Smooth muscle cell (in vitro differentiated cells): ENCODE measurements around the gene LMOD1. TPM values are rescaled to one million over a fixed set of nuclear protein-coding genes. Genes with fewer than 3 reads are reported as not detected.
A peak's percentile ranks its signal among the peaks of the same experiment; 100 is the strongest.

Source experiments
- DNase-seq: peaks from one replicate; lab custom pipeline; 2025; ENCODE audit not compliant: unreplicated experiment; lab: John Stamatoyannopoulos, UW
- H2AFZ ChIP-seq: fragments of 200-600 bp; sonication (generic); 2 replicates; pipeline ENCODE4 v1.6.0; 2016; ENCODE audit warnings: antibody characterized with exemption, low read depth, mild to moderate bottlenecking
- H3F3A ChIP-seq: fragments of 200-600 bp; sonication (generic); 2 replicates; pipeline ENCODE4 v1.6.0; 2017; ENCODE audit warnings: antibody characterized with exemption, low read depth
- H3K27ac ChIP-seq: fragments of 200-600 bp; sonication (generic); 2 replicates; pipeline ENCODE4 v1.5.1; 2016; ENCODE audit warnings: low read depth, mild to moderate bottlenecking
- H3K27me3 ChIP-seq: fragments of 200-600 bp; sonication (generic); 2 replicates; pipeline ENCODE4 v1.6.1; 2016; ENCODE audit warnings: low read depth, mild to moderate bottlenecking
- H3K36me3 ChIP-seq: fragments of 200-600 bp; sonication (generic); 2 replicates; pipeline ENCODE4 v1.5.1; 2016; ENCODE audit warnings: low read depth
- H3K4me1 ChIP-seq: fragments of 200-600 bp; sonication (generic); 2 replicates; pipeline ENCODE4 v1.5.1; 2016; ENCODE audit warnings: low read depth
- H3K4me2 ChIP-seq: fragments of 200-600 bp; sonication (generic); 2 replicates; pipeline ENCODE4 v1.6.0; 2016; ENCODE audit warnings: mild to moderate bottlenecking
- H3K4me3 ChIP-seq: fragments of 200-600 bp; sonication (generic); 2 replicates; pipeline ENCODE4 v1.5.1; 2016; ENCODE audit warnings: mild to moderate bottlenecking
- H3K79me2 ChIP-seq: fragments of 200-600 bp; sonication (generic); 2 replicates; pipeline ENCODE4 v1.6.0; 2016; ENCODE audit warnings: low read depth, mild to moderate bottlenecking
- H3K9ac ChIP-seq: fragments of 200-600 bp; sonication (generic); 2 replicates; pipeline ENCODE4 v1.6.0; 2016; ENCODE audit warnings: low read depth
- H3K9me3 ChIP-seq: fragments of 200-600 bp; sonication (generic); replicated peaks from 2 replicates; pipeline ENCODE4 v1.5.1; 2016; ENCODE audit warnings: low read depth
- H4K20me1 ChIP-seq: fragments of 200-600 bp; sonication (generic); 2 replicates; pipeline ENCODE4 v1.6.0; 2016; ENCODE audit warnings: low read depth
- CTCF ChIP-seq: fragments of 200-600 bp; sonication (generic); IDR thresholded peaks from 2 replicates; pipeline ENCODE4 v1.5.1; 2017; ENCODE audit warnings: borderline replicate concordance, mild to moderate bottlenecking, antibody characterized with exemption; ENCODE audit not compliant: insufficient read depth, poor library complexity, severe bottlenecking
- WGBS: methylation state at CpG from one replicate; pipeline ENCODE4 v1.1.7; 2016; ENCODE audit warnings: low lambda C conversion rate; 5-methylcytosine and 5-hydroxymethylcytosine counted together
- polyA plus RNA-seq: library from polyadenylated mRNA; unstranded; fragments of >200 nt; fragmentation: Nextera tagmentation; extraction: Ambion mirVana; gene quantifications from 2 replicates; pipeline ENCODE4 v1.2.1, GENCODE V29; 2016
- total RNA-seq: library from RNA; depleted of rRNA; stranded (reverse); fragments of >200 nt; gene quantifications from 2 replicates; pipeline ENCODE4 v1.2.3, GENCODE V29; 2014

The LMOD1 gene
- total and polyA plus RNA-seq, 2 experiments from 2014 or later, result 4.0 to 5.6 TPM

DNA sequence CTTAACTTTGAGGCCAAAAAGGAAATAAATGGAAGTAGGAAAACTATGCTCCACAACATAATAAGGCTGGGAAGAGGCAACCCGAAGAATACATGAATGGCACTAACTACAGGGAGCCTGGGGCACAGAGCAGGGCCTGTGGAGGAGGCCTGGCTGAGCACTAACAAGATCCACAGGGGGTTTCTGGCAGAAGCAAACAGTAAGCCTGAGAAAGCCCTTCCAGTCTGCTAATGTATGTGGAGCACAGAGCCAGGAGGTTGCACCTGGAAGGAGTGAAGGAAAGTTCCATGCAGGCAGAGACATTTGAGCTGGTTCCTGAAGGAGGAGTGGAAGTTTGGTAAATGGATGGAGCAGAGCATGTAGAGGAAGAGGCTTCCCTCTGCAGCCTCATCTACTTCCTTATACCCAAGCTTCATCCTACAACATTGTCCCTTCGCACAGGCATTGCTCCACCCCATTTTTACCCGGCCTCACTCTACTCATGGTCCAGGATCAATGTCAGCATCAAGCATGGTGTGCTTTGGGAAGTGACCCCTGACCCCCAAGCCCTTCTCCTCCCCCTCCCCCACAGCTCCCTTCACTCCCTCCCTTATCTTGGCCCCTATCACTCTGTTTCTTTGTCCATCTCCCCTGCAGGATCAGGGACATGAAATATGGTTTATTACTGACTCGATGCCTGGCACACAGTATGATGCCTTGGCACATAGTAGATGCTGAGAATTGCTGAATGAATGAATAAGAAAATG is 34.3 kb downstream of the LMOD1 start:
- no peak for TF ChIP-seq CTCF
- H3K4me1 ChIP-seq, result peaks cover 8% of the 10 kb centered on the region
- 89% methylated on average over 4 of the region's 4 CpGs for WGBS

DNA sequence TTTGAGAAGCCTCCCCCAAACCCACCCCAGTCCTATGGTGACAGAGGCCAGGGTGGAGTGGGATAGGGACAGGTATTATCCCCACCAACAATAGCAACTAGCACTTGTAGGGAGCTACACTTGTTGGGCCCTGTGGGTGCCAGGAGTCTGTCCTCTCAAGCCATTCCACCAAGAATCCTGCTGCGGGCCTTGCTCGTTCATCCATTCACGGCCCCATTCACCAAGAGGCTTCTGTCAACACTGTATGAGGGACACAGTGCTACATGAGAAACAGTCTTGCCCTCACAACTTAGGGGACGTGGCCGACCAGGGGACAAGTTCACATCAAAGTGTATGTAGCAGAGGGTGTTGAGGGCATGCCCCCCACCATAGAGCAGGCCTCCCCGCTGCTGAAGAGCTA is 38.7 kb downstream of the LMOD1 start:
- peaks cover 8% of the 10 kb centered on the region for H3K4me1 ChIP-seq
- no peaks in the 10 kb centered on the region for H4K20me1 ChIP-seq

More for the DNA sequence above, 34.3 kb downstream of the LMOD1 start:
- no peaks in the 10 kb centered on the region for H4K20me1 ChIP-seq
- H3K4me2 ChIP-seq, result no peak overlapping the region
- H3F3A ChIP-seq, result no peaks in the 10 kb centered on the region
- H3K4me3 ChIP-seq, result no peak overlapping the region
- H3K27me3 ChIP-seq, result no peaks in the 10 kb centered on the region
- H2AFZ ChIP-seq, result no peak overlapping the region
- H3K9me3 ChIP-seq, result no peaks in the 10 kb centered on the region
- no peak for DNase-seq
- no peak overlapping the region for H3K27ac ChIP-seq
- H3K9ac ChIP-seq, result no peak overlapping the region
- H3K36me3 ChIP-seq, result no peaks in the 10 kb centered on the region
- no peaks in the 10 kb centered on the region for H3K79me2 ChIP-seq

GRCh38 chr1:201906336-201906735 is 40.0 kb downstream of the LMOD1 start:
- Histone ChIP-seq H3K36me3 (no peaks in the 10 kb centered on the region), H3F3A (peaks cover 17% of the 10 kb centered on the region), H3K4me3 (no peak overlapping the region), H3K4me1 (no peaks in the 10 kb centered on the region), H3K27me3 (no peaks in the 10 kb centered on the region), H4K20me1 (no peaks in the 10 kb centered on the region), H2AFZ (no peak overlapping the region), H3K79me2 (no peaks in the 10 kb centered on the region), H3K27ac (peak overlapping the region; percentile 15), H3K4me2 (no peak overlapping the region), H3K9me3 (no peaks in the 10 kb centered on the region), H3K9ac (no peak overlapping the region)
- no peak for TF ChIP-seq CTCF
- DNase-seq, result no peak
- 97% methylated on average over 3 of the region's 3 CpGs for WGBS

More for the DNA sequence above, 38.7 kb downstream of the LMOD1 start:
- peaks cover 17% of the 10 kb centered on the region for H3F3A ChIP-seq
- no peaks in the 10 kb centered on the region for H3K9me3 ChIP-seq
- TF ChIP-seq CTCF, result no peak
- H3K36me3 ChIP-seq, result no peaks in the 10 kb centered on the region
- no peak overlapping the region for H3K9ac ChIP-seq
- DNase-seq, result no peak
- no peak overlapping the region for H3K4me3 ChIP-seq
- H3K27ac ChIP-seq, result no peak overlapping the region
- 100% methylated on average over 6 of the region's 6 CpGs for WGBS
- H3K4me2 ChIP-seq, result no peak overlapping the region
- no peak overlapping the region for H2AFZ ChIP-seq
- no peaks in the 10 kb centered on the region for H3K79me2 ChIP-seq
- H3K27me3 ChIP-seq, result no peaks in the 10 kb centered on the region
